Subcutaneous adipose tissue (tissue), 4 donors: ENCODE measurements around the gene KCNK18. TPM values are rescaled to one million over a fixed set of nuclear protein-coding genes. Genes with fewer than 3 reads are reported as not detected.

Experiments used
- CTCF ChIP-seq: fragments of 450-650 bp; IDR thresholded peaks from one replicate; pipeline ENCODE4 v1.5.1; 2016; ENCODE audit warnings: low read depth, mild to moderate bottlenecking, control low read depth, antibody characterized with exemption, moderate library complexity
- total RNA-seq, 4 donors: library from RNA; depleted of rRNA; stranded (reverse); fragments of >200 nt; gene quantifications; one replicate each; pipeline ENCODE4 v1.1.0, GENCODE V29; 2016

Gene KCNK18
- total RNA-seq, 4 donors from 2014 or later = not detected

DNA sequence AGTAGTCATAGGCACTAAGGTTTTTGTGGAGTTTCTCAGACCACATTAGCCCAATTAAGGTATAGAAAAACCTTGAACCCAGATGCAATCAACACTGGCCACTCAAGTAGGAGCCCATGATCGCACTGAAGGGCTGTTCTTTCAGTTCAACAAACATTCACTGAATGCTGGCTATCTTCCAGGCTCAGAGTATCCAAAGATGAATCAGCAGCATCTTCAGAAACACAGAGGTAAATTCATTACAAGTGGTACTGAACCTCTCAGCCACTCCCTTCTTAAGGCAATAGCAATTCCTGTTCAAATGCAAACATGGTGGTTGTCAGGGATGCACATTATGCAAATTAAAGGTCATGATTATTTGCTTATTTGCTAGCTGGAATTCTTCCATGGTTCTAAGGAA, 17.1 kb downstream of the KCNK18 start:
- TF ChIP-seq CTCF = no peak

DNA sequence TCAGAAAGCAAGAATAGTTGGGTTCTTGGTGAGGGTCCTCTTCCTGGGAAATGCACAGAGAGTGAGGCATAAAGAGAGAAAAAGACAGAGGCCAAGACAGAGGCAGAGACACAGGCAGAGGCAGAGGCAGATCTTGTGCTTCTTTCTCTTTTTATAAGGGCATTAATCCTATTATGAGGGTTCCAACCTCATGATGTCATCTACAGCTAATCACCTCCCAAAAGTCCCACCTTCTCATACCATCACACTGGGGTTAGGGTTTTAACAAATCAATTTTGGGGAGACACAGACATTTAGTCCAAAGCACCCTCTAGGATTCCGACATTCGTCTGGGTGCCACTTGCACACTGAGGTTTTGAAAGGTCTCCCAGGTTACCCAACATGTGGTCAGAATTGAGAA, 17.8 kb downstream of the KCNK18 start:
- TF ChIP-seq CTCF = no peak

- TF ChIP-seq CTCF = no peak
Observed at GRCh38 chr10:117216028-117216427, 18.7 kb downstream of the KCNK18 start.

DNA sequence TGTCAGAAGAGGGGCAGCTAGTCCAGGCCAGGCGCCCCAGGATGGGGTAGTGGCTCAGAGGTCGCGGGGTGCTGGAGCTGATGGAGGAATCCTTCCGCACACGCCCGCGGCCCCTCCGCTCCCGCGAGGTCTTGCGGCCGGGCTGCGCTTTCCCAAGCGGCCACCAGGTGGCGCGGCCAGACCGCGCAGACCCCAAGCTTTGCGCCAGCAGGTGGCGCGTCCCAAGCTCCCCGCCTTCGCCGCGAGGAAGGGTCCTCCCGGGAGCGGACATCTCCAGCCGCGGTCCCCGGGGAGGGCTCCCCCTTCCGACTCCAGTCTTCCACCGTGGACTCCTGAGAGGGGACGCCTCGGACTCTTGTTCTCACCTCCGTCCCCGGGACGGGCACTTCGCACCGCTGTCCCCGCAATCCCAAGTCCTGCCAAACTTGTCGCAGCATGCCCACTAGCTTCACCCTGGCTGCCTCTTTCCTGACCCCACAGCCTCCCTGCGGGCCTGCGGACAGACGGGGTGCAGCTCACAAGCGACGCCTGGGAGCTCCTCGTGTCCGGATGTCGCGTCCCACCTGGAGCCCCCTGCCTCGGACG, 19.4 kb downstream of the KCNK18 start:
- TF ChIP-seq CTCF = no peak

- no peak for TF ChIP-seq CTCF
Observed at GRCh38 chr10:117217196-117217761, 20.0 kb downstream of the KCNK18 start.

GRCh38 chr10:117218654-117219053, 21.4 kb downstream of the KCNK18 start:
- TF ChIP-seq CTCF = no peak

DNA sequence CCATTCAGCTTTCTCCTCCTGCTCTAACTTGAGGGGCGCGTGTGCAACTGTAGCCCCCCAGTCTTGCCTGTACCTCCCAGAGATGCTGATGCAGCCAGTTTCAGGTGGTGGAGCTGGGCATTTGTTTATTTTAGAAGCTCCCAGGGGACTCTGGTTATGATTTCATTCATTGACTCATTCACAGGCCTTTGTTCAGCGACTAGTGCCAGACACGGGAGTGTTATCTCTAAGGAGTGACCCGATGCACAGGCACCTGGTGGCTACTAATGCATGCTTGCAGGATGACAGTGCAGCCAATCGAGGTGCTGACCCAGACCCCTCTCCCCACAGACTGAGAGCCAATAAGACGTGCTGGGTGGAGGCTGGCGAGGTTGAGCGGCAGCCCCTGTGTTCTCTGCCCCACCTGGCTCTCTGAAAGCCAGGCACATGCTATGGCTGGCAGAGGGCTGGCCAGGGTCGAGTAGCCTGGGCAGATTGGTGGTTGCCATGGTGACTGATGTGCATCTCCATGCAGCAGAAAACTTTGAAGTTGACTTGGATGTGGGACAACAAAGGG, 23.9 kb downstream of the KCNK18 start:
- no peak for TF ChIP-seq CTCF
